Testis (tissue), 3 donors: ENCODE data around the gene MAGI2. TPM values are rescaled to one million over a fixed set of nuclear protein-coding genes. Genes with fewer than 3 reads are reported as not detected.

Experiments used
- DNase-seq: peaks from one replicate; pipeline ENCODE4 v3.0.0-alpha.2; 2019
- H3K27ac ChIP-seq, 2 donors: fragments of 200-600 bp; sonication (generic); one replicate each; pipeline ENCODE4 v1.5.1; 2019
- H3K27me3 ChIP-seq: fragments of 200-600 bp; sonication (generic); one replicate; pipeline ENCODE4 v1.5.1; 2019
- H3K36me3 ChIP-seq: fragments of 200-600 bp; sonication (generic); one replicate; pipeline ENCODE4 v1.5.1; 2017; ENCODE audit warnings: low read depth; ENCODE audit errors: missing control alignments
- H3K4me1 ChIP-seq: fragments of 200-600 bp; sonication (generic); one replicate; pipeline ENCODE4 v1.5.1; 2019
- H3K4me3 ChIP-seq, 2 donors: fragments of 200-600 bp; sonication (generic); one replicate each; pipeline ENCODE4 v1.5.1; 2017 to 2019
- H3K9me3 ChIP-seq: fragments of 200-600 bp; sonication (generic); one replicate; pipeline ENCODE4 v1.5.1; 2017
- CTCF ChIP-seq, 3 experiments: fragments of 450-650 bp in 2 of 3; fragments of 200-600 bp in 1 of 3; sonication (generic) in 1 of 3; IDR thresholded peaks; one replicate each; pipeline ENCODE4 v1.5.1; 2016 to 2019; ENCODE audit warnings: antibody characterized with exemption in 3 of 3, mild to moderate bottlenecking in 2 of 3, moderate library complexity in 1 of 3
- POLR2A ChIP-seq: fragments of 450-650 bp; IDR thresholded peaks from one replicate; pipeline ENCODE4 v1.6.1; 2017; ENCODE audit warnings: antibody characterized with exemption, mild to moderate bottlenecking, moderate library complexity
- WGBS, 2 donors: methylation state at CpG; one replicate each; pipeline ENCODE4 v1.1.5; 2018; 5-methylcytosine and 5-hydroxymethylcytosine counted together
- intact Hi-C: fragments of 100-400 bp; cut with DNase I; formaldehyde crosslinking; loops from one replicate; pipeline ENCODE4 v1.15.1; 2023; ENCODE audit warnings: low total_unique reads
- polyA plus RNA-seq: library from polyadenylated mRNA; stranded (reverse); fragments of 350-450 nt; fragmentation: Illumina TruSeq; extraction: RNeasy Lipid Tissue Mini Kit (QIAGEN cat#74804); gene quantifications from one replicate; pipeline ENCODE4 v1.2.3, GENCODE V29; 2014; ENCODE audit warnings: low read depth, low replicate concordance; ENCODE audit not compliant: insufficient read depth
- total RNA-seq, 2 donors: library from RNA; depleted of rRNA; stranded (reverse); fragments of >200 nt; gene quantifications; one replicate each; pipeline ENCODE4 v1.2.3, GENCODE V29; 2016

The MAGI2 gene
- total and polyA plus RNA-seq, 3 donors from 2014 or later: 11.2 to 13.1 (median 12.4) TPM

DNA sequence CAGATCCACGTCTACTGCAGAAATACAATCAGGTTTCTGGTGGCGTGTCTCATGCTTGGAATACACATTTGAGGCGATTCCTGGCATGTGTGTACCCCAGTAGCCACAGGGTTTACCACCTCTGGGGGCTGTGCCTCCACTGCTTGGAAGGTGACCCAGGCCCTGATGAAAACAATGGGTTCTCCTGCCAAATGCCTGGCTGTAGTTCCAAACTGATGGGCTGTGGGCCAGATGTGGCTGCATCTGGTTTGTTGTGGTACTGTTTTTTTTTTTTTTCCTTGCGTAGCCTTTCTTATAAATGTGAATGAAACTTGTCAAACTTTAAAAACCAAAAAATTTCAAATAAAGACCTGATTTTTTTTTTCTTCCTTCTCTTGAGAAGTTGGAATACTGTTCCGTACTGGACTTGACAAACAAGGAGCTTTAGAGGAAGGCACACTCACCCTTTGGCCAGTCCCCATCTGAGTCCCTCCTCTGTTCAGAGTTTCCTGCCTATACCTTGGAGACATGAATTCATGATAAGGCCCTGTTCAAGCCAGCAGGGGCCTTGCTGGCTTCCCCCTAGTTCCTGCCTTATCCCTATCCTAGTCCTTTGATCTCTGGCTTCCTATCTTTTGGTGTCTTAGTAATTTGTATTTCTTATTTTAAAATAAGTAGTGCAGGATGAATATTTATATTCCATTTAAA, 1437.8 kb downstream of the MAGI2 start:
- 90 to 92% methylated on average over 5 of the region's 5 CpGs for WGBS, 2 donors
- no peak for DNase-seq

GRCh38 chr7:78014401-78014800, 1439.1 kb downstream of the MAGI2 start:
- no peaks in the 10 kb centered on the region for H3K36me3 ChIP-seq
- H3K4me3 ChIP-seq: no peak overlapping the region
- no peaks in the 10 kb centered on the region for H3K27me3 ChIP-seq
- H3K4me1 ChIP-seq: peaks cover 5% of the 10 kb centered on the region
- WGBS, 2 donors: 89 to 92% methylated on average over 3 of the region's 3 CpGs
- TF ChIP-seq POLR2A (no peak), CTCF (IDR thresholded peaks at IDR 0.05) (no peak)
- no peak for DNase-seq
- H3K27ac ChIP-seq: no peak overlapping the region
- intact Hi-C loops: no loop called here
- no peaks in the 10 kb centered on the region for H3K9me3 ChIP-seq

More for the DNA sequence above, 1437.8 kb downstream of the MAGI2 start:
- intact Hi-C loops: no loop called here
- peaks cover 8% of the 10 kb centered on the region for H3K4me1 ChIP-seq
- H3K27ac ChIP-seq: no peak overlapping the region
- H3K36me3 ChIP-seq: no peaks in the 10 kb centered on the region
- no peaks in the 10 kb centered on the region for H3K9me3 ChIP-seq
- no peak overlapping the region for H3K4me3 ChIP-seq
- TF ChIP-seq CTCF (IDR thresholded peaks at IDR 0.05) (no peak), POLR2A (no peak)
- H3K27me3 ChIP-seq: no peaks in the 10 kb centered on the region

DNA sequence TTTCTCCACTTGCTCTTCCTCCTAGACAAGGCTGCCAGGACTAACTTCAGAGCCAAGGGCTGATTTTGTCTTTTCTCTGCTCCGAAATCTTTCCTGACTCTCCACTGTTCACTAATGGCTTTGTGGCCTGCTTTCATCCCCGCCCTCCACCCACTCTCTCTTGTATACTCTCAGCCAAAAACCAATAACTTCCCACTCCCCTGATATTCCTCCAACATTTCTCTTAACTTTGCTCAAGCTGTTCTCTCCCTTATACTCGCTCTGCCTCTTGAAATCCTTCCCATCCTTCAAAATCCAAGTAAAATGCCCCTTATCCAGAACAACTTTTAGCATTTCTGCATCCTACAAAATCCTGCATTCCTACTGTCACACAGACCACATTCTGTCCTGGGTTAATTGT, 1440.1 kb downstream of the MAGI2 start:
- TF ChIP-seq CTCF (IDR thresholded peaks at IDR 0.05): no peak
- TF ChIP-seq POLR2A: no peak
- 45 to 67% methylated on average over 3 of the region's 3 CpGs for WGBS, 2 donors
- Histone ChIP-seq H3K4me3 (no peak overlapping the region), H3K27me3 (no peaks in the 10 kb centered on the region), H3K36me3 (no peaks in the 10 kb centered on the region), H3K4me1 (peaks cover under 1% of the 10 kb centered on the region), H3K9me3 (no peaks in the 10 kb centered on the region), H3K27ac (no peak overlapping the region)
- intact Hi-C loops: no loop called here
- DNase-seq: no peak

DNA sequence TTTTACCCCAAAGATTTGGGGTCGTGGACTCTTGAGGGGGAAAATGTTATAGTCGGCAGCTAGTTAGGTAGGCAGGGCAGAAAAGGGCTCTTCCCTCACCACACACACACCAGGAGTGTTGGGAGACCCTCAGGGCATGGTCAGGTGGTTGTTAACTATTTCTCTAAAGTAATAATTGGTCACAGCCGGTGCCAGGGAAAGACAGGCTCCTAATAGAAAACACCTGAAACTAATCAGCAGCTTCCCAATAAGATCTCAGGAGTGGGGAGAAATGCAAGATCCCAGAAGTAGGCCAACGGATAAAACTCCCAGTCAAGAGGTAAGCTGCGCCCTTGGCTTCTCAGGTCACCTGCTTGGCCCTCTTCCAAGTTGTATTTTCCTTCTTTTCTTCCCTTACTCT, 1441.8 kb downstream of the MAGI2 start:
- Histone ChIP-seq H3K4me3 (no peak overlapping the region), H3K4me1 (no peaks in the 10 kb centered on the region), H3K36me3 (no peaks in the 10 kb centered on the region), H3K27me3 (no peaks in the 10 kb centered on the region), H3K9me3 (no peaks in the 10 kb centered on the region), H3K27ac (no peak overlapping the region)
- intact Hi-C loops: no loop called here
- TF ChIP-seq CTCF (IDR thresholded peaks at IDR 0.05) (no peak), POLR2A (no peak)
- WGBS, 2 donors: 70 to 79% methylated on average over 5 of the region's 5 CpGs
- DNase-seq: no peak

- H3K9me3 ChIP-seq: no peaks in the 10 kb centered on the region
- TF ChIP-seq POLR2A (no peak), CTCF (IDR thresholded peaks at IDR 0.05) (no peak)
- H3K36me3 ChIP-seq: no peaks in the 10 kb centered on the region
- DNase-seq: no peak
- WGBS, 2 donors: 83 to 91% methylated on average over 3 of the region's 3 CpGs
- H3K27me3 ChIP-seq: no peaks in the 10 kb centered on the region
- intact Hi-C loops: no loop called here
- H3K4me3 ChIP-seq: no peak overlapping the region
- no peak overlapping the region for H3K27ac ChIP-seq
- no peaks in the 10 kb centered on the region for H3K4me1 ChIP-seq
Observed at GRCh38 chr7:78007231-78007630, 1446.2 kb downstream of the MAGI2 start.
